Adrenal gland (tissue), 12 donors: ENCODE results near the gene ZNF414. TPM values are rescaled to one million over a fixed set of nuclear protein-coding genes. Genes with fewer than 3 reads are reported as not detected.

ENCODE experiments used
- DNase-seq, 7 donors: peaks; one replicate each; pipeline ENCODE4 v3.0.0-alpha.2; 2019 to 2020
- H3K27ac ChIP-seq, 5 donors: fragments of 200-600 bp; sonication (generic) in 4 of 5; 1 replicate in 3 of 5; 2 replicates in 2 of 5; pipeline versions ENCODE4 v1.5.1 to v1.8.0; 2016 to 2020; ENCODE audit warnings: mild to moderate bottlenecking in 1 of 5
- H3K27me3 ChIP-seq: fragments of 200-600 bp; 2 replicates; pipeline ENCODE4 v1.8.0; 2021
- H3K36me3 ChIP-seq, 2 donors: fragments of 200-600 bp; replicated peaks in 1 of 2; 1 replicate in 1 of 2; 2 replicates in 1 of 2; pipeline versions ENCODE4 v1.5.1 to v1.8.0; 2018 to 2022
- H3K4me1 ChIP-seq, 2 donors: fragments of 200-600 bp; replicated peaks in 1 of 2; 1 replicate in 1 of 2; 2 replicates in 1 of 2; pipeline versions ENCODE4 v1.5.1 to v1.8.0; 2018 to 2021
- H3K4me3 ChIP-seq, 4 donors: fragments of 200-600 bp; sonication (generic) in 3 of 4; one replicate each; pipeline ENCODE4 v1.5.1; 2016 to 2018
- H3K9me3 ChIP-seq, 3 donors: fragments of 200-600 bp; sonication (generic) in 1 of 3; replicated peaks in 1 of 3; 1 replicate in 2 of 3; 2 replicates in 1 of 3; pipeline versions ENCODE4 v1.5.1 to v1.8.0; 2016 to 2021
- CTCF ChIP-seq, 6 experiments: fragments of 450-650 bp in 4 of 6; fragments of 200-600 bp in 2 of 6; sonication (generic) in 1 of 6; IDR thresholded peaks; 1 replicate in 5 of 6; 2 replicates in 1 of 6; pipeline versions ENCODE4 v1.5.1 to v1.8.0; 2016 to 2021; ENCODE audit warnings: antibody characterized with exemption in 6 of 6, mild to moderate bottlenecking in 2 of 6, moderate library complexity in 1 of 6
- POLR2A ChIP-seq, 2 donors: fragments of 450-650 bp; IDR thresholded peaks; one replicate each; pipeline ENCODE4 v1.6.1; 2017; ENCODE audit warnings: antibody characterized with exemption in 2 of 2, mild to moderate bottlenecking in 2 of 2, moderate library complexity in 1 of 2
- WGBS, 4 donors: extraction: QIAGEN DNeasy Blood & Tissue Kit in 2 of 4; methylation state at CpG; one replicate each; pipeline versions ENCODE4 v1.1.5 to v1.1.7; 2013 to 2017; 5-methylcytosine and 5-hydroxymethylcytosine counted together
- intact Hi-C, 2 donors: fragments of 100-400 bp; cut with DNase I; formaldehyde crosslinking; loops; one replicate each; pipeline versions ENCODE4 v1.14.1 to v1.15.0; 2022 to 2023
- polyA plus RNA-seq, 3 donors: library from polyadenylated mRNA; stranded (reverse); fragments of 200-250 nt in 2 of 3; fragments of 350-450 nt in 1 of 3; fragmentation: Illumina TruSeq in 1 of 3; extraction: RNeasy Lipid Tissue Mini Kit (QIAGEN cat#74804) in 1 of 3; gene quantifications; one replicate each; pipeline ENCODE4 v1.2.3, GENCODE V29; 2013 to 2014
- total RNA-seq, 9 donors: library from RNA; depleted of rRNA in 4 of 9; stranded (reverse); fragments of >200 nt in 4 of 9; fragments of 120-200 nt in 1 of 9; fragmentation: NEBNext Ultra II Directional in 1 of 9; extraction: Animal tissue kit (Norgen Biotek cat#: 25700) in 1 of 9; gene quantifications; one replicate each; pipeline versions ENCODE4 v1.1.0 to v1.2.4, GENCODE V29; 2013 to 2023
- donor health status: healthy with polysubstance abuse.
- donor health status: Bipolar disorder and iron deficiency.
- donor health status: DM: yes; HTN: yes; CAD: no.
- donor health status: DM: no; HTN: no; CAD: no.
- donor health status: DM: no; HTN: no; CAD: no.
- donor health status: DM: yes; HTN: yes; CAD: no.

The ZNF414 gene
- total and polyA plus RNA-seq, 12 donors: 2.9 to 103 (median 25.5) TPM

GRCh38 chr19:8461376-8461775 lies 52.6 kb downstream of the ZNF414 start:
- no peak for DNase-seq
- no peaks in the 10 kb centered on the region for H3K27me3 ChIP-seq
- intact Hi-C loops: no loop called here
- TF ChIP-seq CTCF (IDR thresholded peaks at IDR 0.05) (no peak), POLR2A (IDR thresholded peaks at IDR 0.05) (no peak)
- peaks cover 23 to 57% of the 10 kb centered on the region in 2 donors for H3K4me1 ChIP-seq
- 87 to 93% (median 89%) methylated on average over 3 to 4 of the region's 4 CpGs for WGBS, 4 donors
- H3K9me3 ChIP-seq: no peaks in the 10 kb centered on the region
- no peak overlapping the region for H3K4me3 ChIP-seq
- no peak overlapping the region for H3K27ac ChIP-seq
- peaks cover 0 to 47% of the 10 kb centered on the region in 2 donors for H3K36me3 ChIP-seq

DNA sequence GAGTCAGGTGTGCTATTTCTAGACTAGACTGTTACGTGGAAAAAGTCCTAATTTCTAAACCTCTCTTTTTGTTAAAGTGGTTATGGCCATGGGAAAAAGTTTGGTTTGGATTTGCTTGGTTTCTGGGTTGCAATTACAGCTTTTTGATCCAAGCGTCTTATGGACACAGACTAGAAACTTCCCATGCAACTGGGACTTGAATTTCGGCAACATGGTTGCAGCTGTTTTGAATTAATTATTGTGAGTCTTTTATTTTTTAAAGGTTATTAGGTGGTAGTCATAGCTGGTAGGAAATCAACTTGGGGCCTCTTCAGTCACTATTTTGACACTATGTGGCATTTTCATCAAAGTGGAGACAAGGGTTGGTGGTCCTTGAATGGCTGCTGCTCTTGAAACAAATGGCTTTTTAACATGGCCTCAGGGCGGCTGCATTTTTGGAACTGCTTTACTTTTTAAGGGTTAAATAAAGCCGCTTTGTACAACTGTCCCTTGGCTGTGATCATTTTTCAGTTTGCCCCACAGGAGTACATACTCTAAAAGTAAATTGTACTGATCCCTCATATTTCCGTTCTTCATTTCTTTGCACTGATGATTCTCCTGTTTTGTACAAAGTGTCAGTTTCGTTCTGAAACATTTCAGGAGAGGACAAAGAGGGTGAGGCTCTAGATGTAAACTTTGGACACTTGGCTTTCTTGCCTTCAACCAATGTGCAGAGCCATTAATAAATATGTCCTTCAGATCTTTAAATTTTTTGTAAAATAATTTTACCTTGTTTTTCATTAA lies 53.3 kb downstream of the ZNF414 start:
- WGBS, 4 donors: 70 to 81% (median 77%) methylated on average over 7 of the region's 7 CpGs
- Histone ChIP-seq H3K27ac (peak overlapping the region in 3 of 5 donors; percentile 20 to 49 (median 35)), H3K9me3 (no peaks in the 10 kb centered on the region), H3K27me3 (no peaks in the 10 kb centered on the region), H3K36me3 (peaks cover 0 to 47% of the 10 kb centered on the region in 2 donors), H3K4me1 (peaks cover 23 to 62% of the 10 kb centered on the region in 2 donors), H3K4me3 (no peak overlapping the region)
- intact Hi-C loops: no loop called here
- TF ChIP-seq POLR2A (IDR thresholded peaks at IDR 0.05) (no peak), CTCF (IDR thresholded peaks at IDR 0.05) (no peak)
- DNase-seq: no peak

Other genes starting within 250 kb of the ZNF414 start
- gene CD320, start 205.8 kb downstream of the ZNF414 start, total RNA-seq: 100 to 1,000 TPM in 1 of 9 donors, 10 to 100 TPM in 8; 29.7 to 129 (median 57.4) TPM
- gene CD320, start 205.8 kb downstream of the ZNF414 start, polyA plus RNA-seq: 10 to 100 TPM; 12.0 to 61.4 (median 34.1) TPM
- gene NDUFA7, start 192.8 kb downstream of the ZNF414 start, total RNA-seq: 100 to 1,000 TPM in 1 of 9 donors, 10 to 100 TPM in 7, 1 to 10 TPM in 1; 5.3 to 208 (median 73.7) TPM
- gene NDUFA7, start 192.8 kb downstream of the ZNF414 start, polyA plus RNA-seq: 100 to 1,000 TPM; 140 to 502 (median 202) TPM
- gene RPS28, start 192.7 kb downstream of the ZNF414 start, total RNA-seq: 1,000 to 10,000 TPM in 4 of 9 donors, 100 to 1,000 TPM in 5; 220 to 1,896 (median 578) TPM
- gene RPS28, start 192.7 kb downstream of the ZNF414 start, polyA plus RNA-seq: 1,000 to 10,000 TPM in 1 of 3 donors, 100 to 1,000 TPM in 2; 155 to 1,715 (median 649) TPM
- gene KANK3, start 170.9 kb downstream of the ZNF414 start, total RNA-seq: 10 to 100 TPM in 7 of 9 donors, 1 to 10 TPM in 2; 6.8 to 27.7 (median 16.4) TPM
- 10 to 100 TPM in 2 of 3 donors, under 1 TPM in 1; 0.38 to 27.8 (median 23.6) TPM for gene KANK3, start 170.9 kb downstream of the ZNF414 start, polyA plus RNA-seq
- gene ANGPTL4, start 150.0 kb downstream of the ZNF414 start, total RNA-seq: 100 to 1,000 TPM in 2 of 9 donors, 10 to 100 TPM in 5, 1 to 10 TPM in 1, under 1 TPM in 1; 0.33 to 141 (median 23.3) TPM
- 10 to 100 TPM in 2 of 3 donors, 1 to 10 TPM in 1; 4.9 to 54.0 (median 46.8) TPM for gene ANGPTL4, start 150.0 kb downstream of the ZNF414 start, polyA plus RNA-seq
- gene RAB11B, start 123.8 kb downstream of the ZNF414 start, total RNA-seq: 100 to 1,000 TPM in 3 of 9 donors, 10 to 100 TPM in 6; 10.7 to 155 (median 79.5) TPM
- 100 to 1,000 TPM in 1 of 3 donors, 10 to 100 TPM in 2; 24.6 to 147 (median 64.9) TPM for gene RAB11B, start 123.8 kb downstream of the ZNF414 start, polyA plus RNA-seq
- gene MARCHF2, start 100.9 kb downstream of the ZNF414 start, total RNA-seq: 100 to 1,000 TPM in 3 of 9 donors, 10 to 100 TPM in 6; 18.9 to 200 (median 61.6) TPM
- 10 to 100 TPM; 13.1 to 47.3 (median 44.2) TPM for gene MARCHF2, start 100.9 kb downstream of the ZNF414 start, polyA plus RNA-seq
- gene HNRNPM, start 69.2 kb downstream of the ZNF414 start, total RNA-seq: 100 to 1,000 TPM in 4 of 9 donors, 10 to 100 TPM in 5; 51.7 to 164 (median 78.0) TPM
- gene HNRNPM, start 69.2 kb downstream of the ZNF414 start, polyA plus RNA-seq: 100 to 1,000 TPM in 1 of 3 donors, 10 to 100 TPM in 2; 65.0 to 262 (median 76.7) TPM
- gene PRAM1, start 11.5 kb downstream of the ZNF414 start, total RNA-seq: 1 to 10 TPM in 6 of 9 donors, under 1 TPM in 3; 0.24 to 3.1 (median 1.9) TPM
- gene PRAM1, start 11.5 kb downstream of the ZNF414 start, polyA plus RNA-seq: 10 to 100 TPM in 1 of 3 donors, 1 to 10 TPM in 1, under 1 TPM in 1; 0.20 to 21.4 (median 4.4) TPM
- gene MYO1F, start 63.3 kb upstream of the ZNF414 start, total RNA-seq: 10 to 100 TPM in 8 of 9 donors, 1 to 10 TPM in 1; 1.7 to 27.1 (median 20.1) TPM
- gene MYO1F, start 63.3 kb upstream of the ZNF414 start, polyA plus RNA-seq: 10 to 100 TPM in 2 of 3 donors, 1 to 10 TPM in 1; 4.9 to 62.5 (median 11.7) TPM
- 100 to 1,000 TPM in 1 of 9 donors, 10 to 100 TPM in 7, 1 to 10 TPM in 1; 7.6 to 100 (median 25.3) TPM for gene ADAMTS10, start 96.5 kb upstream of the ZNF414 start, total RNA-seq
- 100 to 1,000 TPM in 1 of 3 donors, 10 to 100 TPM in 1, 1 to 10 TPM in 1; 2.0 to 190 (median 57.4) TPM for gene ADAMTS10, start 96.5 kb upstream of the ZNF414 start, polyA plus RNA-seq
- gene NFILZ, start 116.5 kb upstream of the ZNF414 start, total RNA-seq: not detected
- not detected for gene NFILZ, start 116.5 kb upstream of the ZNF414 start, polyA plus RNA-seq
- not detected for gene ACTL9, start 184.6 kb upstream of the ZNF414 start, total RNA-seq
- not detected for gene ACTL9, start 184.6 kb upstream of the ZNF414 start, polyA plus RNA-seq
- not detected for gene OR2Z1, start 207.5 kb upstream of the ZNF414 start, total RNA-seq
- gene OR2Z1, start 207.5 kb upstream of the ZNF414 start, polyA plus RNA-seq: not detected